ENCODE results near the gene LYPD4.
A peak's percentile ranks its signal among the peaks of the same experiment; 100 is the strongest.
"Not testable (repeated sequence)": the region's sequence is repeated elsewhere in the genome, so short reads cannot be mapped to it uniquely, and the experiment has no call there.

Gene LYPD4, protein sequence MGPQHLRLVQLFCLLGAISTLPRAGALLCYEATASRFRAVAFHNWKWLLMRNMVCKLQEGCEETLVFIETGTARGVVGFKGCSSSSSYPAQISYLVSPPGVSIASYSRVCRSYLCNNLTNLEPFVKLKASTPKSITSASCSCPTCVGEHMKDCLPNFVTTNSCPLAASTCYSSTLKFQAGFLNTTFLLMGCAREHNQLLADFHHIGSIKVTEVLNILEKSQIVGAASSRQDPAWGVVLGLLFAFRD

DNA sequence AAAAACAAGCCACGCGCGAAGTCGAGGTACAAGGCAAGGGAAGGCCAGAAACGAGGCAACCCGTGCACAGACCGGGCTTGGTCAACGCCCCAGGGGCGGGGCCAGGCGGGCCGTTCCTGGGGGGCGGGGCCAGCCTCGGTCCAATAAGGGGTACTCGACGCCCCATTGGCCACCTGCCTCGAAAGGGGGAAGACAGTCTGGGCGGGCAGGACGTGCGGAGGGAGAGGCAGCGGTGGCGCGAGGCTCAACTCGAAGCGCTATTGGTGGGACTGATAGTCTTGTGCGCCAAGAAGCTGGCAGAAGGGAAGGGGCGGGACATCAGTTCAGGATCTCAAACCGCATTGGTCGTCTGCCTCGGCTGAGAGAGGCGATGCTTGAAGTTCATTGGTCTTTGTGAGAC is at the start of gene LYPD4:
Gene LYPD4 (minus strand): TSS at position 83 of the 400 bp plus-strand sequence. CDS start 5,398 bp downstream, outside the sequence.
- DNase-seq, result no peak

DNA sequence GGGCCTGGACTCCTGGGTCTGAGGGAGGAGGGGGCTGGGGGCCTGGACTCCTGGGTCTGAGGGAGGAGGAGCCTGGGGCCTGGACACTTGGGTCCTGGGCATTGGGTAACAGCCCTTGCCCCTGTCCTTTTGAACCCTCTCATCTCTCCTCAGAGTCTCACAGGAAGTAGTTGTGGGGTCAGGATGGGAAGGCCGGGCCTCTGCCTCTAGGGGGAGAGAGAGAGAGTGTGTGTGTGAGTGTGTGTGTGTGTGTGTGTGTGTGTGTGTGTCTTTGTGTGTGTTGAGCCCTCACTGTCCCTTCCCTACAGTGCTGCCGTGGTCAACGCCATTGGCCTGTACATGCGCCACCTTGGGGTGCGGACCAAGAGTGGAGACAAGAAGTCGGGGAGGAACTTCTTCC is 49.4 kb upstream of the LYPD4 start:
- no peak for DNase-seq

GRCh38 chr19:41892173-41892902 is 47.9 kb upstream of the LYPD4 start:
- no peak for DNase-seq

GRCh38 chr19:41890936-41891335 is 46.5 kb upstream of the LYPD4 start:
- DNase-seq, result no peak

DNA sequence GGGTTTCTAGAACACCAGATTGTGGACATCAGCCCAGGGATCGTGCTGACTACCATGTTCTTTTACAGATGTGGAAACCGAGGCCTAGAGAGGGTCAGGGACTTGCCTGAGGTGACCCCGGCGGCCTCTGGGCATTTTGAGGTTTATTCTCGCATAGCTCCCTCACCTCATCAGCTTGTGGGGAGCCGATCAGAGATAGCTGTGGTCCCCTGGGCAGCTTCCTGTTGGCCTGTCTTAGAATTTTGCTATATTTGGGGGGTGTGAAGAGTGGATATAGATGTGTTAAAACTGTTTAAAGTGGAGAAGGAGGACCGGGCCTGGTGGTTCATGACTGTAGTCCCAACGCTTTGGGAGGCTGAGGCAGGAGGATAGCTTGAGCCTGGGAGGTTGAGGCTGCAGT is 45.4 kb upstream of the LYPD4 start:
- no peak for DNase-seq

- DNase-seq, result no peak
Measured at GRCh38 chr19:41888926-41889325, 44.4 kb upstream of the LYPD4 start.

- DNase-seq, result no peak
Measured at GRCh38 chr19:41887711-41888382, 43.4 kb upstream of the LYPD4 start.

DNA sequence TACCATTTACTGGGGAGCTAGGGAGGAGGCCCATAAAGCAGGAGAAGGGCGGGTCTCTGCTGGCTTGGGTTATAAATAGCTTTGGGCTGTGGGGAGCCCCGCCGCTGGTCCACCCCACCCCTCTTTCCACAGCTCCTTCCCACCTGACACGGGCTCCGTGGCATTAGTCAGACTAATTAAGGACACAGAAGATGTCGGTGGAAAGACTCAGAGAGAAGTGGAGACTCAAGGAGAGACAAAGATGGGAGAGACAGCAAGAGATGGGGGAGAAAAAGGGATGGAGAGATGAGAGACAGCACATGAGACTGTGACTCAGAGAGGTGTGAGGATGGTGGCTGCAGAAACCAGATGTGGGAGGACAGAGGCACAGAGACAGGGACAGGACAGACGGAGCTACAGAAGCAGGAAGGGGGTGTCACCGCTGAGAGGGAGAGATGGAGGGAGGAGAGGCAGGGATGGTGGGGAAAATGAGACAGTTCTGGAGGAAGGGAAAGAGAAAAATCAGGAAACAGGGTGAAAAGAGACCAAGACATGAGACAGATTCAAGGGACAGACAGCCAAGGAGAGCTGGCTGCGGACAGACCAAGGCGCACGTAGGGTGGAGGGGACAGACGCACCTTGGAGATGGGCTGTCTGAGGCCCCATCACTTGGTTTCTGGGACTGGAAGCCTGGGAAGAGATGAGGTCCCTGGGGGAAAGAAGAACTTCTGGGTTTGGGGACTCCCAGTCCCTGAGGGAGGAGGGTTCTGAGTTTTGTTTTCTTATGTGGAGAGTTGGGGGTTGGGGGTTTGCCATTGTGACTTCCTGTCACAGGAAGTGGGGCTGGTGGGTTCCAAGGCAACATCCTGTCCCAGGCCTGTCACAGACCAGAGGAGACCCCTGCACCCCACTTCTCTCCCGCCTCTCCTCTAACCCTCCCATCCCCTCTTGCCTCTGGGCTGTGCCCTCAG is 42.6 kb upstream of the LYPD4 start:
- no peak for DNase-seq

- peak; percentile 95 for DNase-seq
Measured at GRCh38 chr19:41883821-41884733, 39.6 kb upstream of the LYPD4 start.

DNA sequence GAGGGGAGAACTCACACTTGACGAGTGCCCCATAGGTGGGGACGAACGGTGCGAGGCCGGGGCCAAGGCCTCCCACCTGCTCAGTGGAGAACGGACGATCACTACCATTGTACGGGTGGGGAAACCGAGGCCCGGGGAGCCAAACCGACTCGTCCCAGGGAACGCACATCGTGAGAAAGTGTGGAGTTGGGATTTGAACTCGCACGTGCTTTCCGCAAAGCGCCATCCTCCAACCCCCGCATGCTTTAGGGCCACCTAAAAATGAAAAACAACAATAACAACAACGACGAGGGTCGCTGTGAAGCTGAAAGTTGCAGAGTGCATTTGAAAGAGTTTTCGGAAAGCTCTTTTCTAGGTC is 39.0 kb upstream of the LYPD4 start:
- no peak for DNase-seq

DNA sequence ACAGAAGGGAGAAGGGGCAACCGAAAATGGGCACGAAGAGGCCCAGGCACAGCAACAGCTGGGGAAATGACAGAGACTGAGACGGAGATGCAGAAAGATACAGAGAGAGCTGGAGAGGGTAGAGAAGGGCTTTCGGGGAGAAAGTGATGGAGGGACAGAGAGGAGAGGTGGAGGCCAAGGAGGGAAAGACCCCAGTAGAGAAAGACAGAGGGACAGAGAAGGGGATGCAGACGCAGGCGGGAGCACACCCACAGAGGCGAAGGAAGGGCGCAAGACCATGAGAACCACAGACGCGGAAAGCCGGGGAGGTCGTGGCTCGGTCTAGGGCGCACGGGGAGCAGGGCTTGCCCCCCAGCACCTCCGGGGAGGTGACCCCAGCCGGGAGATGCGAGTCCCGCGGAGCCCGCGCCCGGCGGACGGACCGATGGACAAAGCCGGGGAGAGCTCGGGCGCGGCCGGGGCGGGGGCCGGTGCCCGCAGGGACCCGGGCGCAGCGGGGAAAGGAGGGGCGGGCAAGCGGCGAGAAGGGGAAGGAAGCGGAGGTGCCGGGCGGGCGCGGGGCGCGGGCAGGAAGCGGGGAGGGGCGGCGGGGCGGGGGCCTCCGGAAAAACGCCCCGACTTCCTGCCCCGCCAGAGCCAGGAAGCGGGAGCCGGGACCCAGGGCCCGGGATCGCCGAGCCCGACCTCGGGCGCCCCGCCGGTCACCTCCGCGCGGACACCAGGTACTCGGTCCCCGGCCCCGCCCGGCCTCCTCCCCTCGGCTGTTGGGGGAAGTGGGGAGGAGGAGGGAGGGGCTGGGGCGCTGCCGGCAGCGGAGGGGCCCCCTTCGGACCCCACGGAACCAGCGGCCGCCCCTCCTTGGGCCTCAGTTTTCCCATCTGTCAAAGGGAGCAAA is 38.3 kb upstream of the LYPD4 start, which contains the start of gene ARHGEF1:
Gene ARHGEF1 (plus strand): TSS at position 617 of the 895 bp plus-strand sequence. CDS start 4,899 bp downstream, outside the sequence.
- DNase-seq, result no peak

GRCh38 chr19:41880329-41880708 is 35.8 kb upstream of the LYPD4 start:
- DNase-seq, result no peak

DNA sequence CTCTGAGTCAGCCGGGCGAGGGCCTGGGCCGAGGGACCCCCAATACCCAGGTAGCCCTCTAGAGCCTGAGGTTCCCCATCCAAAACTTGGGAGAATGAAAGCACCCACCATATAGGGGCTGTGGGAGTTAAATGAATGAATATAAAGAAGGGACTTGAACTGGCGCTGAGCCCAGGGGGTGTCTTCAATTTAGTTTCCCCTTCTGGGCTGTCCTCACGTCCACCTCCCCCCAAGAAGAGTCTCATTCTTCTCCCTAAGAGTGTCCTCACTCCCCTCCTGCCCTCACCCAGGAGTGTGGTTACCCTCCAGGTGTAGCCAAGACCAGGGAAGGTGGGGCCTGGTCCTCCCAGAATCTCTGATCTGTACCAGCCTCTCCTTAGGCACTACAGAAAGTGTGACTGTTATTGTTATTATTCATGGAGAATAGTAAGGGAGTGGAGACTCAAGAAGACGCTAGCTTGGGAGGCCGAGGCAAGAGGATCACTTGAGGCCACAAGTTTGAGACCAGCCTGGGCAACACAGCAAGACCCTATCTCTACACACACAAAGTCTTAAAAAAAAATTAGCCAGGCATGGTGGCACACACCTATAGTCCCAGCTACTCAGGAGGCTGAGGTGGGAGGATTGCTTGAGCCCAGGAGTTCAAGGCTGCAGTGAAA is 35.3 kb upstream of the LYPD4 start:
- DNase-seq, result no peak

GRCh38 chr19:41879080-41879479 is 34.6 kb upstream of the LYPD4 start:
- no peak for DNase-seq

DNA sequence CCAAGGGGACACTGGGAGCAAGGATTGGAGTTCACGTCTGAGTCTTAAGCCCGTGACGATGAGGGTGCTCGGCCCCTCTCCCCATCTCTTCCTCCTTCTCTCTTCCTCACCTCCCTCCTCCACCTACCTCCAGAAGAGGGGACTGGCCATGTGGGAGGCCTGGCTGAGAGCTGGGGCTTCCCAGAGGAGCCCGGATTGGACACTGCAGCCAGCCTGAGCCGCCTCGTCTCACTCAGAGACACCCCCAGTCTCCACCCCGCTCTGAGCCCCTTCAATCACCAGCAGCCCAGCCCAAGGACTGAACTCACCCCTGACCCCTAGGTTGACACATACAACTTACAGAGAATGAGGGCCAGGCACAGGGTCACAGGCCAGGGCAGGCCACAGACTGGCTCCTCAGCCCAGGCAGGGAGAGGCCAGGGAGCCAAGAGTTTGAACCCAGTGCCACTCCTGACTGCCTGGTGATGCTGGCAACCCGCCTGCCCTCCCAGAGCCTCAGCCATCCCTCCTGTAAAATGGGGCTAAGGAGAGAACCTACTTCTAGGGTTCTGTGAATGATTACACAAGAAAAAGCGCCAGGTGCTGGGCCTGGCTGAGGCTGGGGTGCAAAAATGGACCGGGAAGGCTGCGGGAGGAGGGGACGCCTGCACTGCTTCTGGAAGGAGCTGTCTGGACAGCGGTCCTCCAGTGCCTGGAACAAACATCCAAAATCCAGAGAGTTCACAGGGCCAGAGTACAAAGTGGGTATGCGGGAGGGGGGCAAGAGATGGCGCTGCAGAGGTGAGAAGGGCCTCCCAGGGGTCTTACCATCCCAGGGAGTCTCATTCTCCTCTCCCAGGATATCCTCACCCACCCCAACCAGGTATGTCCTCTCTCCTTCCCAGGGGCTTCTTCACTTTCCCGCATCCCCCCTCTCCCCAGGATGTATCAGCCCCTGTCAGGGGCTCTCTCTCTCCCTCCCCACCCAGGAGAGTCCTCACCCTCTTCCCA is 33.7 kb upstream of the LYPD4 start:
- DNase-seq, result no peak

DNA sequence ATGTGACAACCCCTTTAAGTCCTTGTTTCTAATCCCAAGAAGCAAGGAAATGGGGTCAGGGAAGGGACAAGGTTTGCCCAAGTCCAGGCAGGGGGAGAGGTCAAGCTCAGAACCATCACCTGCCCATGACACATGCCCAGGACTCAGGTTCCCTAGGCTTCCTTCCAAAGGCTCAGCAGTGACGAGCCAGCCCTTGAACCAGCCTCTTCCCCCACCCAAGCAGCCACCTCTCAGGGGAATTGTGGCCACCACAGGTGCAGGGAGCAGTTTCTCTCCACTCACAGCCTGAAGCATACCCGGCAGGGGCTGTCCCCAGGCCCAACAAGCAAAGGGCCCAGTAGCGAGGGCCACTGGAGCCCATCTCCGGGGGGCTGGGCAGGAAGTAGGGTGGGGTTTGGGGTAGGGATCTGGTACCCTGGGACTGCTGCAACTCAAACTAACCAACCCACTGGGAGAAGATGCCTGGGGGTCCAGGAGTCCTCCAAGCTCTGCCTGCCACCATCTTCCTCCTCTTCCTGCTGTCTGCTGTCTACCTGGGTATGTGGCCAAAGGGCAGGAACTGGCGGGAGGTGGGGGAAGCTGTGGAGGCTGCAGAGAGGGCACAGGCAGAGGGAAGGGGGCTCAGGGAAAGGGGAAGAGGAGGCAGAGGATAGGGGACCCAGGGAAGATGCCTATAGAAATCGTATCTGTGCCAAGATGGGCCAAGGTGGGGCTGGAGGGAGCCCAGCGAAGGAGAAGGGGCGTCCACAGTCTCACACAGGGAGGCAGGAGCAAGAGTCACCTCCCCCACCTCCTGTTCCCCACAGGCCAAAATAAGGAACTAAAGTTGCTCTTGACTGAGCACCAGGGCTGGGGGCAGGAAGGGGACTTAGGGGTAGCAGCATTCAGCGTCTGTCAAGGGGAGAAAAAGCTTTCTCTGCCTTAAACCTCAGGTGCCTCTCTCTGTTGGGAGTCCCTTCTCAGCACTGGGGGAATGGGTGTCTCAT is 32.7 kb upstream of the LYPD4 start, which contains the start of gene CD79A:
Gene CD79A (plus strand): TSS at position 433 of the 986 bp plus-strand sequence. CDS start 26 bp downstream, at position 459.
- no peak for DNase-seq

GRCh38 chr19:41875973-41876372 is 31.5 kb upstream of the LYPD4 start:
- not testable (repeated sequence) for DNase-seq
